H9 (cell line): ENCODE measurements around the gene CACNA2D3. TPM values are rescaled to one million over a fixed set of nuclear protein-coding genes. Genes with fewer than 3 reads are reported as not detected.
A peak's percentile ranks its signal among the peaks of the same experiment; 100 is the strongest.

Experiments used
- DNase-seq: peaks from one replicate; pipeline ENCODE4 v3.0.0-alpha.2; 2017
- H2AFZ ChIP-seq: one replicate; pipeline ENCODE4 v1.6.1; 2013; ENCODE audit warnings: mild to moderate bottlenecking, low read length, control low read depth, moderate library complexity
- H2AK5ac ChIP-seq: 2 replicates; pipeline ENCODE4 v1.6.1; 2013; ENCODE audit warnings: low read length, control low read depth, mixed read lengths; ENCODE audit not compliant: insufficient read length
- H2BK120ac ChIP-seq: one replicate; pipeline ENCODE4 v1.6.1; 2013; ENCODE audit warnings: low read depth, mild to moderate bottlenecking, low read length, control low read depth, inconsistent platforms; ENCODE audit not compliant: poor library complexity, severe bottlenecking
- H2BK12ac ChIP-seq: 2 replicates; pipeline ENCODE4 v1.6.1; 2013; ENCODE audit warnings: low read length, control low read depth, mixed read lengths, low read depth; ENCODE audit not compliant: insufficient read length
- H2BK15ac ChIP-seq: 2 replicates; pipeline ENCODE4 v1.6.1; 2013; ENCODE audit warnings: low read depth, low read length, control low read depth
- H2BK20ac ChIP-seq: one replicate; pipeline ENCODE4 v1.6.1; 2013; ENCODE audit warnings: low read depth, mild to moderate bottlenecking, low read length, control low read depth, inconsistent platforms; ENCODE audit not compliant: poor library complexity, severe bottlenecking
- H2BK5ac ChIP-seq: 2 replicates; pipeline ENCODE4 v1.6.1; 2013; ENCODE audit warnings: low read length, control low read depth, mixed read lengths; ENCODE audit not compliant: insufficient read length
- H3K14ac ChIP-seq: 2 replicates; pipeline ENCODE4 v1.6.1; 2013; ENCODE audit warnings: low read length, control low read depth; ENCODE audit not compliant: insufficient read depth
- H3K18ac ChIP-seq: 2 replicates; pipeline ENCODE4 v1.6.1; 2013; ENCODE audit warnings: low read depth, mild to moderate bottlenecking, mixed read lengths, low read length, control low read depth; ENCODE audit not compliant: insufficient read length
- H3K23ac ChIP-seq: 2 replicates; pipeline ENCODE4 v1.6.1; 2013; ENCODE audit warnings: low read length, control low read depth, mixed read lengths, low read depth; ENCODE audit not compliant: insufficient read length
- H3K23me2 ChIP-seq: 2 replicates; pipeline ENCODE4 v1.6.1; 2013; ENCODE audit warnings: low read depth, mild to moderate bottlenecking, mixed read lengths, low read length, control low read depth; ENCODE audit not compliant: insufficient read length, poor library complexity, severe bottlenecking
- H3K27ac ChIP-seq: 2 replicates; pipeline ENCODE4 v1.5.1; 2013; ENCODE audit warnings: low read length, control low read depth, mixed read lengths, low read depth; ENCODE audit not compliant: insufficient read length
- H3K27me3 ChIP-seq: 2 replicates; pipeline ENCODE4 v1.6.1; 2013; ENCODE audit warnings: low read length, control low read depth, inconsistent platforms; ENCODE audit not compliant: insufficient read depth
- H3K4ac ChIP-seq: 2 replicates; pipeline ENCODE4 v1.6.1; 2013; ENCODE audit warnings: low read depth, mild to moderate bottlenecking, control low read depth, inconsistent platforms, low read length, moderate library complexity
- H3K4me1 ChIP-seq: 2 replicates; pipeline ENCODE4 v1.6.1; 2013; ENCODE audit warnings: low read length, control low read depth, inconsistent platforms; ENCODE audit not compliant: insufficient read depth
- H3K4me2 ChIP-seq: 2 replicates; pipeline ENCODE4 v1.6.1; 2013; ENCODE audit warnings: low read length, control low read depth, mixed read lengths; ENCODE audit not compliant: insufficient read length, insufficient read depth
- H3K56ac ChIP-seq: 2 replicates; pipeline ENCODE4 v1.6.1; 2013; ENCODE audit warnings: low read depth, mild to moderate bottlenecking, mixed read lengths, low read length, control low read depth; ENCODE audit not compliant: insufficient read length
- H3K79me1 ChIP-seq: 2 replicates; pipeline ENCODE4 v1.6.1; 2013; ENCODE audit warnings: low read depth, mild to moderate bottlenecking, moderate library complexity, low read length, control low read depth, inconsistent platforms; ENCODE audit not compliant: insufficient read depth, poor library complexity, severe bottlenecking
- H3K79me2 ChIP-seq: 2 replicates; pipeline ENCODE4 v1.6.1; 2013; ENCODE audit warnings: low read length, control low read depth, inconsistent platforms; ENCODE audit not compliant: insufficient read depth
- H3K9ac ChIP-seq: 2 replicates; pipeline ENCODE4 v1.6.1; 2013; ENCODE audit warnings: low read length, control low read depth, mixed read lengths; ENCODE audit not compliant: insufficient read length; ENCODE audit errors: extremely low read depth
- H3K9me3 ChIP-seq: one replicate; pipeline ENCODE4 v1.6.1; 2013; ENCODE audit warnings: low read depth, low read length, inconsistent platforms; ENCODE audit not compliant: control insufficient read depth
- H3T11ph ChIP-seq: one replicate; pipeline ENCODE4 v1.6.1; 2013; ENCODE audit warnings: mild to moderate bottlenecking, low read length, control low read depth, inconsistent platforms
- H4K20me1 ChIP-seq: one replicate; pipeline ENCODE4 v1.6.1; 2013; ENCODE audit not compliant: control insufficient read depth, insufficient read length, insufficient read depth
- H4K5ac ChIP-seq: 2 replicates; pipeline ENCODE4 v1.6.1; 2013; ENCODE audit warnings: low read depth, mild to moderate bottlenecking, mixed read lengths, low read length, control low read depth; ENCODE audit not compliant: insufficient read length
- H4K8ac ChIP-seq: replicated peaks from 2 replicates; pipeline ENCODE4 v1.6.1; 2013; ENCODE audit warnings: low read length, control low read depth, mixed read lengths, low read depth; ENCODE audit not compliant: insufficient read length
- H4K91ac ChIP-seq: 2 replicates; pipeline ENCODE4 v1.6.1; 2013; ENCODE audit warnings: low read depth, mild to moderate bottlenecking, moderate library complexity, mixed read lengths, low read length, control low read depth; ENCODE audit not compliant: insufficient read length
- H3K27ac Mint-ChIP-seq, 3 experiments: 2 replicates in 2 of 3; 3 replicates in 1 of 3; pipeline ENCODE4 v1.8.0; 2020 to 2021; ENCODE audit warnings: mixed read lengths in 3 of 3, mild to moderate bottlenecking in 1 of 3, moderate library complexity in 1 of 3
- H3K27me3 Mint-ChIP-seq: 2 replicates; pipeline ENCODE4 v1.8.0; 2021; ENCODE audit warnings: low read depth, mild to moderate bottlenecking, moderate library complexity, mixed read lengths
- H3K36me3 Mint-ChIP-seq, 3 experiments: 2 replicates in 2 of 3; 3 replicates in 1 of 3; pipeline ENCODE4 v1.8.0; 2020 to 2021; ENCODE audit warnings: low read depth in 3 of 3, mixed read lengths in 3 of 3; ENCODE audit not compliant: insufficient read depth in 1 of 3
- H3K4me1 Mint-ChIP-seq, 2 experiments: 2 replicates each; pipeline ENCODE4 v1.8.0; 2020; ENCODE audit warnings: mixed read lengths in 2 of 2
- H3K4me3 Mint-ChIP-seq, 2 experiments: 2 replicates in 1 of 2; 3 replicates in 1 of 2; pipeline ENCODE4 v1.8.0; 2020 to 2021; ENCODE audit warnings: mild to moderate bottlenecking in 2 of 2, mixed read lengths in 2 of 2, moderate library complexity in 1 of 2
- H3K9me3 Mint-ChIP-seq, 2 experiments: 2 replicates in 1 of 2; 3 replicates in 1 of 2; pipeline ENCODE4 v1.8.0; 2020; ENCODE audit warnings: mild to moderate bottlenecking in 2 of 2, mixed read lengths in 2 of 2, moderate library complexity in 1 of 2
- WGBS: extraction: QIAGEN DNeasy Blood & Tissue Kit; methylation state at CpG from one replicate; pipeline ENCODE4 v1.1.7; 2013; ENCODE audit warnings: missing lambda C conversion rate, low lambda C conversion rate, mixed read lengths; ENCODE audit not compliant: insufficient read length; ENCODE audit errors: extremely low coverage; 5-methylcytosine and 5-hydroxymethylcytosine counted together
- total RNA-seq: library from RNA; stranded (reverse); gene quantifications from 2 replicates; pipeline ENCODE4 v1.2.1, GENCODE V29; 2021
- TF ChIP-seq, protein P1 (sequence below): fragments of 200-600 bp; sonication (generic); conservative IDR thresholded peaks from 3 replicates; pipeline ENCODE4 v1.8.0; 2021; ENCODE audit warnings: antibody characterized with exemption, mild to moderate bottlenecking

The CACNA2D3 gene
- total RNA-seq, 1 experiment from 2014 or later, result 3.2 TPM

- Mint-ChIP-seq H3K27me3 (no peaks in the 10 kb centered on the region), H3K36me3 (peaks cover 13 to 24% (median 14%) of the 10 kb centered on the region in 3 experiments; a peak in 5 of 7 replicates), H3K27ac (peak overlapping the region in 2 of 3 experiments; percentile 32 to 42; a peak in 3 of 7 replicates), H3K4me3 (no peak overlapping the region), H3K4me1 (peaks cover 36 to 40% of the 10 kb centered on the region in 2 experiments), H3K9me3 (no peaks in the 10 kb centered on the region; a peak in 1 of 5 replicates)
- Histone ChIP-seq H4K5ac (no peak overlapping the region), H2BK12ac (no peak overlapping the region), H3T11ph (no peak overlapping the region), H4K20me1 (no peaks in the 10 kb centered on the region), H2BK15ac (no peak overlapping the region), H2BK5ac (no peak overlapping the region), H3K23me2 (no peaks in the 10 kb centered on the region), H3K79me2 (no peaks in the 10 kb centered on the region), H4K91ac (no peak overlapping the region), H3K4me2 (no peak overlapping the region), H2AK5ac (no peak overlapping the region), H3K18ac (no peak overlapping the region), H3K56ac (no peak overlapping the region), H3K9me3 (no peaks in the 10 kb centered on the region), H2BK20ac (no peak overlapping the region), H3K14ac (no peak overlapping the region), H2AFZ (no peak overlapping the region), H2BK120ac (no peak overlapping the region), H3K4ac (no peak overlapping the region), H4K8ac (no peak overlapping the region), H3K27ac (no peak overlapping the region), H3K23ac (no peak overlapping the region), H3K27me3 (no peaks in the 10 kb centered on the region), H3K4me1 (peaks cover 6% of the 10 kb centered on the region), H3K79me1 (no peaks in the 10 kb centered on the region), H3K9ac (no peak overlapping the region)
- no CpG with 5 or more reads among the region's 3 CpGs for WGBS
- TF ChIP-seq, protein P1, sequence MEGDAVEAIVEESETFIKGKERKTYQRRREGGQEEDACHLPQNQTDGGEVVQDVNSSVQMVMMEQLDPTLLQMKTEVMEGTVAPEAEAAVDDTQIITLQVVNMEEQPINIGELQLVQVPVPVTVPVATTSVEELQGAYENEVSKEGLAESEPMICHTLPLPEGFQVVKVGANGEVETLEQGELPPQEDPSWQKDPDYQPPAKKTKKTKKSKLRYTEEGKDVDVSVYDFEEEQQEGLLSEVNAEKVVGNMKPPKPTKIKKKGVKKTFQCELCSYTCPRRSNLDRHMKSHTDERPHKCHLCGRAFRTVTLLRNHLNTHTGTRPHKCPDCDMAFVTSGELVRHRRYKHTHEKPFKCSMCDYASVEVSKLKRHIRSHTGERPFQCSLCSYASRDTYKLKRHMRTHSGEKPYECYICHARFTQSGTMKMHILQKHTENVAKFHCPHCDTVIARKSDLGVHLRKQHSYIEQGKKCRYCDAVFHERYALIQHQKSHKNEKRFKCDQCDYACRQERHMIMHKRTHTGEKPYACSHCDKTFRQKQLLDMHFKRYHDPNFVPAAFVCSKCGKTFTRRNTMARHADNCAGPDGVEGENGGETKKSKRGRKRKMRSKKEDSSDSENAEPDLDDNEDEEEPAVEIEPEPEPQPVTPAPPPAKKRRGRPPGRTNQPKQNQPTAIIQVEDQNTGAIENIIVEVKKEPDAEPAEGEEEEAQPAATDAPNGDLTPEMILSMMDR, result no peak
- DNase-seq, result no peak
These were observed 538.8 kb downstream of the CACNA2D3 start for GRCh38 chr3:54661151-54661550.
